K562 (cell line): ENCODE data around the gene MYO15A. TPM values are rescaled to one million over a fixed set of nuclear protein-coding genes. Genes with fewer than 3 reads are reported as not detected.

Experiments
- BCL6 ChIP-seq: fragments of 250-450 bp; sonication (Bioruptor Pico); IDR thresholded peaks from 2 replicates; pipeline ENCODE4 v1.4.0; 2020
- ELF4 ChIP-seq: fragments of 450-650 bp; formaldehyde crosslinking; IDR thresholded peaks from 2 replicates; pipeline ENCODE4 v1.4.0; 2022; ENCODE audit warnings: missing genetic modification characterization
- ETV1 ChIP-seq: fragments of 450-650 bp; conservative IDR thresholded peaks from 2 replicates; pipeline ENCODE4 v1.6.1; 2016; ENCODE audit warnings: missing genetic modification characterization, control low read depth, low read depth, missing compliant biosample characterization
- KDM4B ChIP-seq, 2 experiments: fragments of 450-650 bp in 1 of 2; sonication (generic) in 1 of 2; IDR thresholded peaks; 2 replicates each; pipeline ENCODE4 v1.6.1; 2016 to 2017; ENCODE audit warnings: borderline replicate concordance in 2 of 2, antibody characterized with exemption in 1 of 2, low read depth in 1 of 2, mild to moderate bottlenecking in 1 of 2
- MAFK ChIP-seq: IDR thresholded peaks from 2 replicates; pipeline ENCODE4 v1.6.1; 2011; ENCODE audit warnings: low read length, improper control_type of control experiment
- NR4A1 ChIP-seq, 2 experiments: fragments of 250-450 bp in 1 of 2; fragments of 450-650 bp in 1 of 2; sonication (Bioruptor Pico) in 1 of 2; IDR thresholded peaks; 2 replicates each; pipeline versions ENCODE4 v1.4.0 to v1.6.1; 2016 to 2020; ENCODE audit warnings: mild to moderate bottlenecking in 2 of 2, missing compliant biosample characterization in 1 of 2, missing genetic modification characterization in 1 of 2, moderate library complexity in 1 of 2
- POLR3A ChIP-seq: IDR thresholded peaks from 2 replicates; pipeline ENCODE4 v1.6.1; 2011; ENCODE audit warnings: borderline replicate concordance, mild to moderate bottlenecking, moderate library complexity; ENCODE audit not compliant: insufficient read length, insufficient read depth; ENCODE audit errors: extremely low read depth
- POLR3G ChIP-seq: IDR thresholded peaks from 2 replicates; pipeline ENCODE4 v1.6.1; 2011; ENCODE audit not compliant: insufficient read length, insufficient replicate concordance; ENCODE audit errors: extremely low read depth
- RCOR1 ChIP-seq, 2 experiments: IDR thresholded peaks; 2 replicates each; pipeline ENCODE4 v1.6.1; 2012; ENCODE audit warnings: low read depth in 2 of 2, low read length in 2 of 2, borderline replicate concordance in 1 of 2, improper control_type of control experiment in 1 of 2
- SIRT6 ChIP-seq: IDR thresholded peaks from one replicate; pipeline ENCODE4 v1.6.1; 2012; ENCODE audit warnings: low read depth, mild to moderate bottlenecking, control low read depth, inconsistent platforms, low read length, moderate library complexity
- SRSF3 ChIP-seq: fragments of 200-400 bp; formaldehyde crosslinking; IDR thresholded peaks from 2 replicates; pipeline ENCODE4 v1.6.1; 2016; ENCODE audit warnings: mild to moderate bottlenecking, low read length, moderate library complexity; ENCODE audit not compliant: insufficient read depth
- WHSC1 ChIP-seq: IDR thresholded peaks from one replicate; pipeline ENCODE4 v1.6.1; 2012; ENCODE audit warnings: low read length, control low read depth, inconsistent platforms
- ZNF134 ChIP-seq: fragments of 250-450 bp; sonication (Bioruptor Pico); conservative IDR thresholded peaks from 2 replicates; pipeline ENCODE4 v1.4.0; 2020
- ZNF175 ChIP-seq: fragments of 200-800 bp; sonication (Bioruptor generic); IDR thresholded peaks from 2 replicates; pipeline ENCODE4 v1.6.1; 2016; ENCODE audit warnings: low read depth, mild to moderate bottlenecking, missing genetic modification characterization, missing compliant biosample characterization
- polyA plus RNA-seq, 8 experiments: library from polyadenylated mRNA; depleted of rRNA in 4 of 8; stranded (reverse) in 5 of 8; unstranded in 3 of 8; fragments of >200 nt; fragmentation: Nextera tagmentation in 2 of 8; fragmentation: Illumina TruSeq in 1 of 8; extraction: Ambion mirVana in 2 of 8; extraction: Trizol in 1 of 8; gene quantifications; 2 replicates each; pipeline versions ENCODE4 v1.2.1 to v1.2.3, GENCODE V29; 2011 to 2014; ENCODE audit warnings: inconsistent platforms in 1 of 8, missing spikeins in 1 of 8
- total RNA-seq, 7 experiments: library from RNA; depleted of rRNA in 6 of 7; stranded (reverse); fragments of >200 nt in 6 of 7; fragmentation: Illumina TruSeq in 2 of 7; extraction: Trizol in 2 of 7; gene quantifications; 2 replicates each; pipeline versions ENCODE4 v1.2.1 to v1.2.3, GENCODE V29; 2011 to 2021; ENCODE audit warnings: low replicate concordance in 1 of 7
- TF ChIP-seq, protein P1 (sequence below): fragments of 450-650 bp; formaldehyde crosslinking; IDR thresholded peaks from 2 replicates; pipeline ENCODE4 v1.4.0; 2022; ENCODE audit warnings: missing genetic modification characterization
- TF ChIP-seq, protein P2 (sequence below): fragments of 250-450 bp; sonication (Bioruptor Pico); IDR thresholded peaks from 2 replicates; pipeline ENCODE4 v1.8.0; 2022; ENCODE audit warnings: inconsistent platforms, mild to moderate bottlenecking, moderate library complexity, borderline replicate concordance
- TF ChIP-seq, protein P3 (sequence below): fragments of 150-350 bp; IDR thresholded peaks from 2 replicates; pipeline ENCODE4 v1.6.1; 2014; ENCODE audit warnings: low read depth, mild to moderate bottlenecking, low read length, borderline replicate concordance
- TF ChIP-seq, protein P4 (sequence below): sonication (generic); formaldehyde crosslinking; IDR thresholded peaks from 2 replicates; pipeline ENCODE4 v1.9.0; 2022; ENCODE audit warnings: mild to moderate bottlenecking, missing genetic modification reagents

The MYO15A gene
- total and polyA plus RNA-seq, 9 of the 15 experiments (the other 6 are each of a cell fraction or from before 2014, with no cell fraction given): 0.05 to 0.88 (median 0.14) TPM; not detected in 1

DNA sequence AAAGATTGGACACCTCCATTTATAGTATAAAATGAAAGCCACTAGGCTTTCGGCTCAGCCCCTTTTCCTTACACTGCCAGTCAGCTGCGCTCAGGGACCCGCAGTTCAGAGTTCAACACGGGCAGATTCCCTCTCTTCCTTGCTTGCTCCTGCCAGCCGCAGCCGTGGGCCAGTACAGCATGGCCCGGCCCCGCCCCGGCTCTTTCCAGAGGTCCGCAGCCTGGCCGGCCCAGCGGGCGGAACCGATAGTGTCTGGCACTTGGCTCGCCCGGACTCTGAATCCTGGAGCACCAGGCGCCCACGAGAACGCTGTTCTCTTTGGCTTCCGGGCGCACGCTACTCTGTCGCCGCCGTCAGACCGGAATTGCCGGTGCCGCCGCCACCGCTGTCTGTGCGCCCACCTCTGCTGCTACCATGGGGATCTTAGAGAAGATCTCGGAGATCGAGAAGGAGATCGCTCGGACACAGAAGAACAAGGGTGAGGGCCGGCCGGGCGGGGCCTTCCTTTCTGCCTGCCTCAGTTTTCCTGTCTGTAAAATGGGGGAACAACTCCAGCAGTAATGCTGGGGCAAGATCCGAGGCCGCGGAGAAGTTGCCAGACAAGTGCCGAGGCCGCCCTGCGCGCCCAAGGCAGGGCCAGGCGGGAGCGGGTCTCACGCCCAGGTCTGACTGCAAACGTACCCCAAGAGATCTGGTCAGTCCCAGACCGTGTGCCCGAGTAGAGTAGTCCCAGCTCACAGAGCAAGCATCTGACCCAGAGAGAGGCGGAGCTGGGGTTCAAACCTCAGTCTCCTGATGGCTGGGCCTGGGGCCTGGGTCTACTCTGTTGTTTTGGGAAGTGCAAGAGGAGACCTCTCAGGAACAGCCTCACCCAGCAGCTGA lies 20.7 kb upstream of the MYO15A start, which contains the start of gene DRG2 (continued):
- no peak for TF ChIP-seq SIRT6
- no peak for TF ChIP-seq POLR3A
- TF ChIP-seq WHSC1: no peak
- no peak for TF ChIP-seq ZNF134 (CRISPR knock-in tag)
- TF ChIP-seq, protein P1, sequence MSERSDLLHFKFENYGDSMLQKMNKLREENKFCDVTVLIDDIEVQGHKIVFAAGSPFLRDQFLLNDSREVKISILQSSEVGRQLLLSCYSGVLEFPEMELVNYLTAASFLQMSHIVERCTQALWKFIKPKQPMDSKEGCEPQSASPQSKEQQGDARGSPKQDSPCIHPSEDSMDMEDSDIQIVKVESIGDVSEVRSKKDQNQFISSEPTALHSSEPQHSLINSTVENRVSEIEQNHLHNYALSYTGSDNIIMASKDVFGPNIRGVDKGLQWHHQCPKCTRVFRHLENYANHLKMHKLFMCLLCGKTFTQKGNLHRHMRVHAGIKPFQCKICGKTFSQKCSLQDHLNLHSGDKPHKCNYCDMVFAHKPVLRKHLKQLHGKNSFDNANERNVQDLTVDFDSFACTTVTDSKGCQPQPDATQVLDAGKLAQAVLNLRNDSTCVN (CRISPR knock-in tag): no peak
- TF ChIP-seq NR4A1 (CRISPR knock-in tag; IDR thresholded peaks at IDR 0.05): no peak; the same call in 1 of the 2 replicates
- 0 out of 2 replicates have a peak, but pooled peaks have one; percentile 14 for TF ChIP-seq NR4A1 (tag; IDR thresholded peaks at IDR 0.05)
- TF ChIP-seq BCL6 (CRISPR knock-in tag): no peak
- no peak for TF ChIP-seq MAFK
- peak; percentile 79 for TF ChIP-seq ETV1 (tag)
- TF ChIP-seq, protein P2, sequence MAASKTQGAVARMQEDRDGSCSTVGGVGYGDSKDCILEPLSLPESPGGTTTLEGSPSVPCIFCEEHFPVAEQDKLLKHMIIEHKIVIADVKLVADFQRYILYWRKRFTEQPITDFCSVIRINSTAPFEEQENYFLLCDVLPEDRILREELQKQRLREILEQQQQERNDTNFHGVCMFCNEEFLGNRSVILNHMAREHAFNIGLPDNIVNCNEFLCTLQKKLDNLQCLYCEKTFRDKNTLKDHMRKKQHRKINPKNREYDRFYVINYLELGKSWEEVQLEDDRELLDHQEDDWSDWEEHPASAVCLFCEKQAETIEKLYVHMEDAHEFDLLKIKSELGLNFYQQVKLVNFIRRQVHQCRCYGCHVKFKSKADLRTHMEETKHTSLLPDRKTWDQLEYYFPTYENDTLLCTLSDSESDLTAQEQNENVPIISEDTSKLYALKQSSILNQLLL (CRISPR knock-in tag): no peak
- TF ChIP-seq, protein P3, sequence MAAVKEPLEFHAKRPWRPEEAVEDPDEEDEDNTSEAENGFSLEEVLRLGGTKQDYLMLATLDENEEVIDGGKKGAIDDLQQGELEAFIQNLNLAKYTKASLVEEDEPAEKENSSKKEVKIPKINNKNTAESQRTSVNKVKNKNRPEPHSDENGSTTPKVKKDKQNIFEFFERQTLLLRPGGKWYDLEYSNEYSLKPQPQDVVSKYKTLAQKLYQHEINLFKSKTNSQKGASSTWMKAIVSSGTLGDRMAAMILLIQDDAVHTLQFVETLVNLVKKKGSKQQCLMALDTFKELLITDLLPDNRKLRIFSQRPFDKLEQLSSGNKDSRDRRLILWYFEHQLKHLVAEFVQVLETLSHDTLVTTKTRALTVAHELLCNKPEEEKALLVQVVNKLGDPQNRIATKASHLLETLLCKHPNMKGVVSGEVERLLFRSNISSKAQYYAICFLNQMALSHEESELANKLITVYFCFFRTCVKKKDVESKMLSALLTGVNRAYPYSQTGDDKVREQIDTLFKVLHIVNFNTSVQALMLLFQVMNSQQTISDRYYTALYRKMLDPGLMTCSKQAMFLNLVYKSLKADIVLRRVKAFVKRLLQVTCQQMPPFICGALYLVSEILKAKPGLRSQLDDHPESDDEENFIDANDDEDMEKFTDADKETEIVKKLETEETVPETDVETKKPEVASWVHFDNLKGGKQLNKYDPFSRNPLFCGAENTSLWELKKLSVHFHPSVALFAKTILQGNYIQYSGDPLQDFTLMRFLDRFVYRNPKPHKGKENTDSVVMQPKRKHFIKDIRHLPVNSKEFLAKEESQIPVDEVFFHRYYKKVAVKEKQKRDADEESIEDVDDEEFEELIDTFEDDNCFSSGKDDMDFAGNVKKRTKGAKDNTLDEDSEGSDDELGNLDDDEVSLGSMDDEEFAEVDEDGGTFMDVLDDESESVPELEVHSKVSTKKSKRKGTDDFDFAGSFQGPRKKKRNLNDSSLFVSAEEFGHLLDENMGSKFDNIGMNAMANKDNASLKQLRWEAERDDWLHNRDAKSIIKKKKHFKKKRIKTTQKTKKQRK: no peak
- TF ChIP-seq, protein P4, sequence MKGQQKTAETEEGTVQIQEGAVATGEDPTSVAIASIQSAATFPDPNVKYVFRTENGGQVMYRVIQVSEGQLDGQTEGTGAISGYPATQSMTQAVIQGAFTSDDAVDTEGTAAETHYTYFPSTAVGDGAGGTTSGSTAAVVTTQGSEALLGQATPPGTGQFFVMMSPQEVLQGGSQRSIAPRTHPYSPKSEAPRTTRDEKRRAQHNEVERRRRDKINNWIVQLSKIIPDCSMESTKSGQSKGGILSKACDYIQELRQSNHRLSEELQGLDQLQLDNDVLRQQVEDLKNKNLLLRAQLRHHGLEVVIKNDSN: no peak
- peak in 1 of 2 experiments; percentile 82; a peak in 1 of 4 replicates for TF ChIP-seq KDM4B (IDR thresholded peaks at IDR 0.05; ENCODE audit: borderline replicate concordance in 2 of 2, low read depth in 1 of 2)
- no peak for TF ChIP-seq POLR3G
- no peak for TF ChIP-seq ZNF175 (CRISPR knock-in tag)
- no peak for TF ChIP-seq SRSF3
- TF ChIP-seq RCOR1 (IDR thresholded peaks at IDR 0.05; ENCODE audit: borderline replicate concordance in 1 of 2, low read depth in 2 of 2, low read length in 2 of 2): peak; percentile 1 to 96; a peak in 3 of 4 replicates
- TF ChIP-seq ELF4 (CRISPR knock-in tag): no peak
